ENCODE results near the gene SHROOM2.
"Not testable (repeated sequence)": the region's sequence is repeated elsewhere in the genome, so short reads cannot be mapped to it uniquely, and the experiment has no call there.

SHROOM2 gene

GRCh38 chrX:9853307-9853706 is 67.1 kb downstream of the SHROOM2 start:
- no peak for TF ChIP-seq CTCF (IDR thresholded peaks at IDR 0.05)
- Histone ChIP-seq H3K9me3 (no peaks in the 10 kb centered on the region), H3K27me3 (no peaks in the 10 kb centered on the region), H3K36me3 (no peaks in the 10 kb centered on the region), H3K27ac (no peak overlapping the region), H3K4me1 (no peaks in the 10 kb centered on the region), H3K4me3 (no peak overlapping the region)
- no peak for DNase-seq
- intact Hi-C loops (cut with DNase I; ENCODE audit: low total_unique reads): no loop called here

GRCh38 chrX:9855561-9856283 is 69.5 kb downstream of the SHROOM2 start:
- no peak overlapping the region for H3K27ac ChIP-seq

GRCh38 chrX:9856588-9856987 is 70.4 kb downstream of the SHROOM2 start:
- intact Hi-C loops (cut with DNase I; ENCODE audit: low total_unique reads): no loop called here
- Histone ChIP-seq H3K9me3 (peaks cover 0 to under 1% (median 0%) of the 10 kb centered on the region in 3 donors), H3K4me1 (no peaks in the 10 kb centered on the region), H3K4me3 (no peak overlapping the region), H3K27me3 (no peaks in the 10 kb centered on the region), H3K36me3 (no peaks in the 10 kb centered on the region), H3K27ac (no peak overlapping the region)
- DNase-seq: no peak
- TF ChIP-seq CTCF (IDR thresholded peaks at IDR 0.05): no peak

More at GRCh38 chrX:9855561-9856283, 69.5 kb downstream of the SHROOM2 start:
- Histone ChIP-seq H3K4me3 (no peak overlapping the region), H3K4me1 (no peaks in the 10 kb centered on the region), H3K9me3 (no peaks in the 10 kb centered on the region), H3K27me3 (no peaks in the 10 kb centered on the region), H3K36me3 (no peaks in the 10 kb centered on the region)
- DNase-seq: no peak
- no peak for TF ChIP-seq CTCF (IDR thresholded peaks at IDR 0.05)
- intact Hi-C loops (cut with DNase I; ENCODE audit: low total_unique reads): no loop called here

GRCh38 chrX:9857575-9858474 is 71.6 kb downstream of the SHROOM2 start:
- no peak overlapping the region for H3K27ac ChIP-seq
- no peak for TF ChIP-seq CTCF (IDR thresholded peaks at IDR 0.05)
- intact Hi-C loops (cut with DNase I; ENCODE audit: low total_unique reads): no loop called here

GRCh38 chrX:9858684-9859083 is 72.5 kb downstream of the SHROOM2 start:
- H3K4me3 ChIP-seq; H3K36me3 ChIP-seq; DNase-seq; intact Hi-C loops (cut with DNase I; ENCODE audit: low total_unique reads); H3K27me3 ChIP-seq; H3K4me1 ChIP-seq; H3K9me3 ChIP-seq; H3K27ac ChIP-seq: not testable (repeated sequence)

More at GRCh38 chrX:9857575-9858474, 71.6 kb downstream of the SHROOM2 start:
- Histone ChIP-seq H3K36me3 (no peaks in the 10 kb centered on the region), H3K4me1 (no peaks in the 10 kb centered on the region), H3K27me3 (no peaks in the 10 kb centered on the region), H3K9me3 (peaks cover 0 to 10% (median 0%) of the 10 kb centered on the region in 3 donors), H3K4me3 (no peak overlapping the region)
- no peak for DNase-seq
